AG09309 (cell line): ENCODE data around the gene B3GALT4.
A peak's percentile ranks its signal among the peaks of the same experiment; 100 is the strongest.
"Not testable (repeated sequence)": the region's sequence is repeated elsewhere in the genome, so short reads cannot be mapped to it uniquely, and the experiment has no call there.

Source experiments
- DNase-seq: peaks from one replicate; pipeline ENCODE4 v3.0.0-alpha.2; 2010; ENCODE audit warnings: low read depth
- H3K4me3 ChIP-seq: 2 replicates; pipeline ENCODE4 v1.5.1; 2011; ENCODE audit warnings: mild to moderate bottlenecking, low read depth, low read length, moderate library complexity; ENCODE audit not compliant: control insufficient read depth
- TF ChIP-seq, protein P1 (sequence below): IDR thresholded peaks from 2 replicates; pipeline ENCODE4 v1.5.1; 2011; ENCODE audit warnings: mild to moderate bottlenecking, low read depth, low read length, inconsistent platforms; ENCODE audit not compliant: insufficient read depth, control insufficient read depth; ENCODE audit errors: missing control alignments

B3GALT4 gene

DNA sequence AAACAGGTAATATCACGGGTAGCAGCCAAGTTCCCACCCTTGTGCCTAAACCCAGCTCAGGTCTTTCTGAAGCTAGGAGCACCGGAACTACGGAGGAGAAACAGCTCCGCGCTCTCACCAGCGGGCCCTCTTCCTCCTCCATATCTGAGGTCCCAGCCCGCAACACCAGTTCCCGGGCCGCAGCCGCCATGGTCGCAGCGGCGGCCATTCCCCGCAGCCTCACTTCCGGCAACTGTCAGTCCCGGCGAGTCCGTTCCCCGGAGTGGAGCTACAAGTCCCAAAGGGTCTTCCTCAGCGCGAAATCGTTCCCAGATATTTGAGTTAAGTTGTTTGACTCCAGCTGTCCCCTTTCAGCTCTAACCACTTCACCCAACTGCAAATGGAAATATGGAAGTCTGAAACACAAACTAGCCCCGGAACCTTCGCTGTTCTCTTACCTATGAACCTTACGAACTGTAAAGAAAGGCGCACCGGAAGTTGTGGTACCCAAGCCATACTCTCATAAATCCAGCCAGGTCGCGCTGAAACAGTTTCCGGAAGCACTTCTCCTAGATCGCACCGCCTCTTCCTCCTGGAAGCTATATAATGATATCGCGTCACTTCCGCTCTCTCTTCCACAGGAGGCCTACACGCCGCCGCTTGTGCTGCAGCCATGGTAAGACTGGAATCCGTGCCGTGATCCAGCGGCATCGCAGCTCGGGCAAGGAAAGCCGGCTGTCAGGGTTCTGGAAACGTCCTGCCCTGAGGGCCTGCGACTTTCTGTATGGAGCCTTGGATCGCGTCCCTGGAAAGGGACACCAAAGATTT lies 5.3 kb upstream of the B3GALT4 start, which contains the start of the genes RPS18 and VPS52:
Gene RPS18 (plus strand): TSS at position 608 of the 807 bp plus-strand sequence. CDS start 45 bp downstream, at position 653.
Gene VPS52 (minus strand): TSS at position 409 of the 807 bp plus-strand sequence. CDS start 201 bp downstream, at position 208.
- TF ChIP-seq, protein P1, sequence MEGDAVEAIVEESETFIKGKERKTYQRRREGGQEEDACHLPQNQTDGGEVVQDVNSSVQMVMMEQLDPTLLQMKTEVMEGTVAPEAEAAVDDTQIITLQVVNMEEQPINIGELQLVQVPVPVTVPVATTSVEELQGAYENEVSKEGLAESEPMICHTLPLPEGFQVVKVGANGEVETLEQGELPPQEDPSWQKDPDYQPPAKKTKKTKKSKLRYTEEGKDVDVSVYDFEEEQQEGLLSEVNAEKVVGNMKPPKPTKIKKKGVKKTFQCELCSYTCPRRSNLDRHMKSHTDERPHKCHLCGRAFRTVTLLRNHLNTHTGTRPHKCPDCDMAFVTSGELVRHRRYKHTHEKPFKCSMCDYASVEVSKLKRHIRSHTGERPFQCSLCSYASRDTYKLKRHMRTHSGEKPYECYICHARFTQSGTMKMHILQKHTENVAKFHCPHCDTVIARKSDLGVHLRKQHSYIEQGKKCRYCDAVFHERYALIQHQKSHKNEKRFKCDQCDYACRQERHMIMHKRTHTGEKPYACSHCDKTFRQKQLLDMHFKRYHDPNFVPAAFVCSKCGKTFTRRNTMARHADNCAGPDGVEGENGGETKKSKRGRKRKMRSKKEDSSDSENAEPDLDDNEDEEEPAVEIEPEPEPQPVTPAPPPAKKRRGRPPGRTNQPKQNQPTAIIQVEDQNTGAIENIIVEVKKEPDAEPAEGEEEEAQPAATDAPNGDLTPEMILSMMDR = no peak
- DNase-seq = peak; percentile 98
- H3K4me3 ChIP-seq = peak within 1 kb of the TSS; percentile 90

DNA sequence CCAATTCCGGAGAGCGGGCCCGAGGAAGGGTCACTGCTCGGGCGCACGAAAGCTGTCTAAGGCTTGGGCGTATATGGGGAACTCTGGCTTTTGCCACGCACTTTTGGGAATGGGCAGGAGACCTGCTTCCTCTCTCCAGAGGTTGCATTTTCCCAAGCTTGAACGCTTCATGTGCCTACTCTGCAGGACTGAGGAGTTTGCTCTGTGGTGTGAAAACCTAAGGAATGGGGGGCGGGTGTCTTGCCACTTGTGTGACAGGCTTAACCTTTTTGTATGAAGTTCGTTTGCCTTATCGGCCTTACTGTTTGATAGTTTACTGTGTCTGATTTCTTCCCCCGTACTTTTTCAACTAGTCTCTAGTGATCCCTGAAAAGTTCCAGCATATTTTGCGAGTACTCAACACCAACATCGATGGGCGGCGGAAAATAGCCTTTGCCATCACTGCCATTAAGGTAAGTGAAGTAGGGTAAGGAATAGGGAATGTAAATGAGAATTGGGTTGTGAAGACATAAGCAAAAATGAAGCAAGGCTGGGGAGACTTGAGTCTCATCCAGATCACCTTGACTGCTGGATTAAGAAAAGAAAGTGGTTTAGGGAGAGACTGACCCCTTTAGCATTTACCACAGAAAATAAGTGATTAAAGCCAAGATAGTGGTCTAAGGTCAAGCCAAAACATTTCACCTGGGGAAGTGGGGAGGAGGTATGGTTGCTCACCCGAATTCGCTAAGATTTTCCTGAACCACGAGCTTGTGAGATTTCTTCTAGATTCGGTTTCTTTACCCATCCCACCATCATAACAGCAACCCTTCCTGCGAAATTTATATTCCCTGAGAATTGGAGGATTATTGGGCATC lies 4.4 kb upstream of the B3GALT4 start:
- DNase-seq = no peak
- H3K4me3 ChIP-seq = peak overlapping the region; percentile 90
- TF ChIP-seq, protein P1 = no peak

DNA sequence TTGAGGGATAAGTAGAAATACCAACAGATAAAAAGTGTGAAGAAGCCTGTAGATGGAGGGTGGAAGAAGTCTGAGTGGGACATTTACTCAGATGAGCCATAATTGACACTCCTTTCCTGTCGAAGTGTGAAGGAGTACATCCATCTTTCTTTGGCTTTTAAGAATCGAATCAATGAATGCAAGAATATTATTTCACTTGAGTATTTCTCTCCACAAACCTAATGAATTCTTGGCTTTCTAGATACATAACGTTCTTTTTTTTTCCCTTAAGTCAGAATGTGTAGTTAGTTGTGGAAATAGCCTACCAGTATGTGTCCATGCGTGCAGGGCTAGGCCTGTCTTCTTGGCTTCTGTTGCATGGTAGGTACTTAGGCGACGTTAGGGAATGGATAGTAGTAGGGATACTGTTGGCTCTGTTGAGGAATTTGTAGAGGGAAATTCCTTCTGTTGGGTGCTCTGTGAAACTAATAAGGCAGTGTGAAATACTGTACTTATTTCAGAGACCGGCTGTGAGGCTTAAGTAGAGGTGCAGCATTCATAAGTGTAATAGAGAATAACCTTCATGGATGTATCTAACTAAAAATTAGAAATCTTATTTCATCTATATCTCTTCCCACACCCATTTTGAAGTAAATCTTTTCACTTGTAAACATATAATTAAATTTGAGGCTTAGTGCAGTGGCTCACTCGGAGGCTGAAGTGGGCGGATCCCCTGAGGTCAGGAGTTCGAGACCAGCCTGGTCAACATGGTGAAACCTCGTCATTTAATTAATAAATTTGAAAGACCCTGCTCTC lies 3.6 kb upstream of the B3GALT4 start:
- peak overlapping the region; percentile 90 for H3K4me3 ChIP-seq
- no peak for DNase-seq

DNA sequence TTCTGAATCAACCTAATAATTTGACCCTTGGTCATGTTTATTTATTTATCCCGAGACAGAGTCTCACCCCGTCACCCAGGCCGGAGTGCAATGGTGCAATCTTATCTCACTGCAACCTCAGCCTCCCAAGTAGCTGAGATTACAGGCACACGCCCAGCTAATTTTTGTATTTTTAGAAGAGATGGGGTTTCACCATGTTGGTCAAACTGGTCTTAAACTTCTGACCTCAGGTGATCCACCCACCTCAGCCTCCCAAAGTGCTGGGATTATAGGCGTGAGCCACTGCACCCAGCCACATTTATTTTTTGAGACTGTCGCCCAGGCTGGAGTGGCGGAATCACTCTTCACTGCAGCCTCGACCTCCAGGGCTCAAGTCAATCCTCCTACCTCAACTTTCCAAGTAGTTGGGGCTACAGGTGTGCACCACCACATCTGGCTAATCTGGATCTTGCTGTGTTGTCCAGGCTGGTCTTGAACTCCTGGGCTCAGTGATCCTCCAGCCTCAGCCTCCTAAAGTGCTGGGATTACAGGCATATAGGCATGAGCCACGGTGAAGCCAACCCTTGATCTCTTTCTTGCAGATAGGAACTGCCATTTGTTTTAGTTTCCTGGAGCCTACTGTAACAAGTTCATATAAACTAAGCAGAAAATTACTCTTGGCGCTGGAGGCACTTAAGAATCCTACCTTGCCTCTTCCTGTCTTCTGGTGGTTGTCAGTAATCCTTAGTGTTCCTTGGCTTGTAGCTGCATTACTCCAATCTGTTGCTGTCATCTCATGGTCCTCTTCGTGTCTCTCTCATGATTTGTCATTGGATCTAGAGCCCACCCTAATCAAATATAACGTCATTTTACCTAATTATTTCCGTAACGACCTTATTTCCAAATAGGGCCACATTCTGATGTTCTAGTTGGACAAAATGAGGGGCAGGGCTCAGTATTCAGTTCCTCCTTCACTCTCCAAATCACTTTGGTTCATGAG lies 2.7 kb upstream of the B3GALT4 start:
- H3K4me3 ChIP-seq = peak overlapping the region; percentile 19
- TF ChIP-seq, protein P1 = no peak
- DNase-seq = no peak

More for the DNA sequence above, 3.6 kb upstream of the B3GALT4 start:
- TF ChIP-seq, protein P1 = no peak

DNA sequence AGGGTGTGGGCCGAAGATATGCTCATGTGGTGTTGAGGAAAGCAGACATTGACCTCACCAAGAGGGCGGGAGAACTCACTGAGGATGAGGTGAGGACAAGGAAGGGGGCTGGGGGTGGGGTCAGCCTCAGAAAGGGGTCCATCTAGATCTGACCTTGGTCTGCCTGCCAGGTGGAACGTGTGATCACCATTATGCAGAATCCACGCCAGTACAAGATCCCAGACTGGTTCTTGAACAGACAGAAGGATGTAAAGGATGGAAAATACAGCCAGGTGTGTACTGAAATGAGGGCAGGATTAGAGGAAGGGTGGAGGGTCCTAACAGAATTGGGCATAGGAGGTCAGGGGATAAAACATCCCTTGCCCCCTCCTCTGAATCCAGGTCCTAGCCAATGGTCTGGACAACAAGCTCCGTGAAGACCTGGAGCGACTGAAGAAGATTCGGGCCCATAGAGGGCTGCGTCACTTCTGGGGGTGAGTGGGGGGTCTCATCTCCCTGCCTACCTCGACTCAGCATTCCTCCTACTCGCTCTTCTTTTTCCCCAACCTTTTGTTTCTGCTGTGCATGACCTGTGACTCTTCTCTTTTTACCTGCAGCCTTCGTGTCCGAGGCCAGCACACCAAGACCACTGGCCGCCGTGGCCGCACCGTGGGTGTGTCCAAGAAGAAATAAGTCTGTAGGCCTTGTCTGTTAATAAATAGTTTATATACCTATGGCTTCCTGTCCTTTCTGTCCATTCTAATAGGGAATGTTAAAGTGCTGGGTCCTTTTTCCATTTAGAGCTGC lies 935 bp upstream of the B3GALT4 start:
- DNase-seq, H3K4me3 ChIP-seq: not testable (repeated sequence)

DNA sequence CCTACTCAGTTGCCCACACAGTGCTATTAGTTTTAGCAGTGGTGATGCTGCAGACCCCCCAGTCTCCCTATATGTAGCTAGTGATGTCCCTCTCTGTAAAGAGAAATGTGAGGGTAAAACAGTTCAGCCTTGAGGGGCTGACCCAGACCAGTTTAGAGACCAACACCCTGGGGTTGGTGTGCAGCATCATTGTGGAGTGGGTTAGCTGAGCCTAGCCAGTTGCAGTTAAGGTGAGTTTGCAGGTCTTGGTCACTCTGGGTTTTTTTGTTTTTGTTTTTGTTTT lies 401 bp upstream of the B3GALT4 start:
- DNase-seq = no peak
- H3K4me3 ChIP-seq = peak overlapping the region; percentile 26
- TF ChIP-seq, protein P1 = no peak
